ENCODE data around the gene PPP1R14C.
"Not testable (repeated sequence)": the region's sequence is repeated elsewhere in the genome, so short reads cannot be mapped to it uniquely, and the experiment has no call there.

PPP1R14C gene

GRCh38 chr6:150228072-150228733 is 85.4 kb downstream of the PPP1R14C start:
- no peak for DNase-seq

GRCh38 chr6:150229436-150230163 is 86.8 kb downstream of the PPP1R14C start:
- no peak for DNase-seq

- DNase-seq, result no peak
These were observed 87.3 kb downstream of the PPP1R14C start for GRCh38 chr6:150230164-150230561.

GRCh38 chr6:150230832-150231524 is 88.1 kb downstream of the PPP1R14C start:
- no peak for DNase-seq

- DNase-seq, result no peak
These were observed 88.6 kb downstream of the PPP1R14C start for GRCh38 chr6:150231525-150231850.

GRCh38 chr6:150233843-150234269 is 91.0 kb downstream of the PPP1R14C start:
- DNase-seq, result no peak

GRCh38 chr6:150235218-150235617 is 92.4 kb downstream of the PPP1R14C start:
- no peak for DNase-seq

GRCh38 chr6:150236114-150236513 is 93.3 kb downstream of the PPP1R14C start:
- DNase-seq, result no peak

- DNase-seq, result no peak
These were observed 93.7 kb downstream of the PPP1R14C start for GRCh38 chr6:150236544-150236943.

GRCh38 chr6:150237626-150238025 is 94.8 kb downstream of the PPP1R14C start:
- DNase-seq, result no peak

- no peak for DNase-seq
These were observed 95.5 kb downstream of the PPP1R14C start for GRCh38 chr6:150238336-150238741.

- no peak for DNase-seq
These were observed 96.1 kb downstream of the PPP1R14C start for GRCh38 chr6:150238846-150239407.

- not testable (repeated sequence) for DNase-seq
These were observed 98.9 kb downstream of the PPP1R14C start for GRCh38 chr6:150241756-150242155.

- no peak for DNase-seq
These were observed 100.9 kb downstream of the PPP1R14C start for GRCh38 chr6:150243620-150244314.

GRCh38 chr6:150245148-150245935 is 102.5 kb downstream of the PPP1R14C start:
- DNase-seq, result no peak

GRCh38 chr6:150247803-150248202 is 105.0 kb downstream of the PPP1R14C start:
- no peak for DNase-seq

- DNase-seq, result no peak
These were observed 105.5 kb downstream of the PPP1R14C start for GRCh38 chr6:150248300-150248699.

GRCh38 chr6:150249261-150249660 is 106.4 kb downstream of the PPP1R14C start:
- DNase-seq, result no peak

GRCh38 chr6:150250826-150251225 is 108.0 kb downstream of the PPP1R14C start:
- no peak for DNase-seq

- DNase-seq, result no peak
These were observed 108.8 kb downstream of the PPP1R14C start for GRCh38 chr6:150251566-150252186.

- DNase-seq, result no peak
These were observed 110.0 kb downstream of the PPP1R14C start for GRCh38 chr6:150252714-150253444.

All from NCI-H1694 (cell line).